Stimulated activated CD4-positive, alpha-beta T cell treated with anti-CD3 and anti-CD28 coated beads, Interleukin-12 subunit alpha, Interleukin-12 subunit beta, amount 100 ng/mL, for 4 hours (primary cell): ENCODE measurements around the gene DIAPH3.

ENCODE experiments used
- DNase-seq: peaks from one replicate; pipeline ENCODE4 v3.0.0-alpha.2; 2020

DIAPH3 gene

GRCh38 chr13:60155978-60156377 lies 7.8 kb downstream of the DIAPH3 start:
- DNase-seq: no peak

GRCh38 chr13:60152904-60153303 lies 10.8 kb downstream of the DIAPH3 start:
- DNase-seq: no peak

- no peak for DNase-seq
These were observed 11.6 kb downstream of the DIAPH3 start for GRCh38 chr13:60152114-60152513.

GRCh38 chr13:60150538-60150937 lies 13.2 kb downstream of the DIAPH3 start:
- DNase-seq: no peak

GRCh38 chr13:60148918-60149317 lies 14.8 kb downstream of the DIAPH3 start:
- no peak for DNase-seq

GRCh38 chr13:60147361-60147760 lies 16.4 kb downstream of the DIAPH3 start:
- DNase-seq: no peak

GRCh38 chr13:60146471-60146870 lies 17.3 kb downstream of the DIAPH3 start:
- no peak for DNase-seq

- no peak for DNase-seq
These were observed 20.0 kb downstream of the DIAPH3 start for GRCh38 chr13:60143775-60144174.

- no peak for DNase-seq
These were observed 24.5 kb downstream of the DIAPH3 start for GRCh38 chr13:60139272-60139671.

- DNase-seq: no peak
These were observed 25.1 kb downstream of the DIAPH3 start for GRCh38 chr13:60138674-60139073.

GRCh38 chr13:60137911-60138560 lies 25.7 kb downstream of the DIAPH3 start:
- DNase-seq: no peak

- no peak for DNase-seq
These were observed 28.4 kb downstream of the DIAPH3 start for GRCh38 chr13:60135344-60135743.

GRCh38 chr13:60134376-60134775 lies 29.4 kb downstream of the DIAPH3 start:
- no peak for DNase-seq

GRCh38 chr13:60121337-60121687 lies 42.4 kb downstream of the DIAPH3 start:
- DNase-seq: no peak

GRCh38 chr13:60120617-60121336 lies 43.0 kb downstream of the DIAPH3 start:
- DNase-seq: no peak

- DNase-seq: no peak
These were observed 44.9 kb downstream of the DIAPH3 start for GRCh38 chr13:60118696-60119400.

- no peak for DNase-seq
These were observed 49.2 kb downstream of the DIAPH3 start for GRCh38 chr13:60114499-60115028.

- DNase-seq: no peak
These were observed 51.0 kb downstream of the DIAPH3 start for GRCh38 chr13:60112771-60113170.

- no peak for DNase-seq
These were observed 52.0 kb downstream of the DIAPH3 start for GRCh38 chr13:60111691-60112090.

- no peak for DNase-seq
These were observed 54.4 kb downstream of the DIAPH3 start for GRCh38 chr13:60109285-60109684.

GRCh38 chr13:60108589-60108988 lies 55.1 kb downstream of the DIAPH3 start:
- DNase-seq: no peak

GRCh38 chr13:60099631-60100420 lies 63.9 kb downstream of the DIAPH3 start:
- no peak for DNase-seq

GRCh38 chr13:60095300-60095699 lies 68.4 kb downstream of the DIAPH3 start:
- DNase-seq: no peak
